ENCODE measurements around the gene DVL1. TPM values are rescaled to one million over a fixed set of nuclear protein-coding genes. Genes with fewer than 3 reads are reported as not detected.

DVL1 gene
- total RNA-seq, 1 donor from 2014 or later: 70.7 TPM

DNA sequence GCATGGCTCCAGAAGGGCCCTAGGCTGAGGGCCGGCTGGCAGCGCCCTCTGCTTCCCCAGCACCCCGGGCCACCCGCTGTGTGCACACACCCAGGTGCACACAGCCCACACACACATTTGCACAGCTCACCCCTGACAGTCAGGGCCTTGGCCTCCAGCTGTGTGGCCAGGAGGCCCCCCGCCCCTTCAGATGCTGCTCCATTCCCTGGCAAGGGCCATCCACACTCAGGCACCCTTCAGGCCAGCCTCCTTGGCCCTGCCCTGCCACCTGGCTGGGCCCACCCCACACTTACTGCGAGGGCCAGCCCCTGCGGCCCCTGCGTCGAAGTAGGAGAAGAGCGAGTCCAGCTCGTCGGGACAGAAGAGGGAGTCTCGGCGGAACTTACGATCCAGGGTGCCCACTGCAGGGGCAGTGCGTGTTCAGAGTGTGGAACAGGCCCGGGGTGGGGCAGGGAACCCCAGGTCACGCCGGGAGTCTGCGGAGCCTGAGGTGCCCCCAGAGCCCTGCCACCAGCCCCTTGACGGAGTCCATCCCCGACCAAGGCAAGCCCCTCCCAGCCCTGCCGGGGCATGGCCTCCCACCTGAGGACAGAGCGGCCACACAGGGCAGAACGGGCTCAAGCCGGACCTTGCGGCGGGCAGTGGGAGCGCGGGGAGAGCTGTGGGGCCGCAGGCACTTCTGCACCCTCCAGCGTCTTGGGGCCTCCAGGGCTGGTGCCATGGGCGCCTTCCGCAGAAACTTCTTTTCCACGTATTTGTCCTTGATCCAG, 53.9 kb downstream of the DVL1 start:
- no peak for DNase-seq

DNA sequence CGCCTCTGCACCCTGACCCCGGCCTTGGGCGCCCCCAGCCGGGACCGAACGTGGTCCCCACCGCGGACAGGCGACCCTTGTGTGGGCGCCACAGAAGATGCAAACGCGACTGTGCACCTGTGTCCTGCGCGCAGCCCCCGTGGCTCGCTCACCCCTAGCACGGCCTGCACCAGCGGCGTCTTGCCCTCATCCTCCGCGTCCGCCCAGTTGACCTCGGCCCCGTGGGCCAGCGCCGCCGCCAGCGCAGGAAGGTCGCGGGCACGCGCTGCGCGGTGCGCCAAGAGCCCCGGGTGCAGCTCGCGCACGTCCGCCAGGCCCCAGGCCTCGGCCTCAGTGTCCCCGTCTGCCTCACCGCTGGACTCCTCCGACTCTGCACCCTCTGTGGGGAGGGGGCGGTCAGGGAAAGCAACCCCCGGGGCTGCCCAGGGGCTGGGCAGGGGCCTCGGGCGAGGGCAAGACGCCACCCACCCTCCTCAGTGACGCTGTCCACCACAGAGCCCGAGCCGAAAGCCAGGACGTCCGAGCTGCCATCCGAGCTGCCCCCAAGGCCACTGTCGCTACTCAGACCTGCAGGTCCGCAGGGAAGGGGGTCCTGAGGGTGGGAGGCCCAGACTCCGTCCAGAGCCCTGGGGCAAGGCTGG, 54.8 kb downstream of the DVL1 start:
- no peak for DNase-seq

DNA sequence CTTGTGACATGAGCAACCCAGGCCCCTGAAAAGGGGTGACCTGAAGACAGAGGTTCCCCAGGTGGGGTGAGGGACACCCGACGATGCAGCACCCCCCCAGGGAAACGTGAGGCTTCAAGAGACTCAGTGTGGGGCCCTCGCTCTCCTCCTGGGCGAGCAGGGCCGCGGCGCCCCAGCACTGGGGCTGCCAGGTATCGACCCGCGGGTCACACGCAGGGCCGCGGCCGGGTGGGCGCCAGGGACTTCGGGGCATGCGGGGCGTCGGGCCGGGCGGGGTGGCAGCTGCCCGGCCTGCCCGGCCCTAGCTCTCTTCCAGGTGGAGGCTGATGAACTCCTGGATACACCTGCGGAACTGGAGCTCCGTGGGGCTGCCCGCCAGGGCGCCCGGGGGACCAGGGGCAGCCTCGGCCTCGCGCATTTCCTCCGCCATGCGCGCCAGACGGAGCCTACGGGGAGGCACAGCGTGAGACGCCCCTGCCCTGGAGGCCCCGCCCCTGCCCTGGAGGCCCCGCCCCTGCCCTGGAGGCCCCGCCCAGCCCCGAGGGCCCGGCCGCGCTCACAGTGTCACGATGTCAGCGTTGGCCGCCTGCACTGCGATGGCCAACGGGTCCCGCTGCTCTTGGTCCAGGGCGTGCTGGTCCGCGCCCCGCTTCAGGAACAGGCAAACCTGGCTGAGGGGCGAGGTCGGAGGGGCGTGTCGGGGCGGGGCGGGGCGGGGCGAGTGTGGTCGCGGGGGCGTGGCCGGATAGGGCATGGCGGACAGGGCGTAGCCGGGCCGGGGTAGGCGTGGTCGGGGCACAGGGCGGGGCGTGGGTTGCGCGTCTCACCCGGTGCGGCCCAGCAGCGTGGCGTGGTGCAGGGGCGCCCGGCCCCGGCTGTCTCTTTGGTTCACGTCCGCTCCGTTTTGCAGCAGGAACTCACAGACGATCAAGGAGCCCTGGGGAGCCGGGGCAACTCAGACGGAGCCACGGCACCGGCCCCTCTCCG, 55.7 kb downstream of the DVL1 start:
- no peak for DNase-seq

DNA sequence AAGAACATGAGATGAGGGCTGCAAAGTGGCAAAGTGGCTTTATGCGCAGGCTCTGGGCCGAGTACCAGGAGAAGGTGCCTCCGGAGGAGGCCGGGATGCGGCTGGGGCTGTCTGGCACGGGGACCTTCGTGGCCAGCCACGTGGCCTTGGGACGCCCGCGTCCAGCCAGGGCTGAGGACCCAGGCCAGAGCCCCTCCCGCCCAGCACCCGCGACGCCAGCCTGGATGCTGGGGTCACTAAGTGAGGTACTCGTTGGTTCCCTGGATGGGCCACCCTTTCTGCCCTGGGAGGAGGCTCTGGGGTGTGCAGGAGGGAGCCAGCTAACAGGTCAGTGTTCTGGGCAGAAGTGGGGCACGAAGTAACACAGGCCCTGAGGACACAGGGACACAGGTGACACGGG, 56.4 kb downstream of the DVL1 start:
- DNase-seq: no peak

DNA sequence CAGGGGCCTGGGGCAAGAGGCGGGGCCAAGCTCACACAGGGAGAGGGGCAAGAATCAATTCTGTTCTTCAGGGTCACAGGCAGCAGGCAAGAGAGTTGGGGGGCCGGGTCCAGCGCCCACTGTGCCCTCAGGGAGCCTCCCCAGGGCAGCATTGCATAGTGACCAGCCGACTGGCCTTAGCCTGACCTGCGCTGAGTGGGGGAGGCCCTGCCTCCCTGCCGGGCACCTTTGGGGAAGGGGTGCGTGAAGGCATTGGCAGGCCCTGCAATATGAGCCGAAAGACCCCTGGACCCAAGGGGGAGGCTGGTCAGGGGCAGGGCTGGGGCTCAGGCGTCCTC, 56.8 kb downstream of the DVL1 start:
- DNase-seq: no peak

DNA sequence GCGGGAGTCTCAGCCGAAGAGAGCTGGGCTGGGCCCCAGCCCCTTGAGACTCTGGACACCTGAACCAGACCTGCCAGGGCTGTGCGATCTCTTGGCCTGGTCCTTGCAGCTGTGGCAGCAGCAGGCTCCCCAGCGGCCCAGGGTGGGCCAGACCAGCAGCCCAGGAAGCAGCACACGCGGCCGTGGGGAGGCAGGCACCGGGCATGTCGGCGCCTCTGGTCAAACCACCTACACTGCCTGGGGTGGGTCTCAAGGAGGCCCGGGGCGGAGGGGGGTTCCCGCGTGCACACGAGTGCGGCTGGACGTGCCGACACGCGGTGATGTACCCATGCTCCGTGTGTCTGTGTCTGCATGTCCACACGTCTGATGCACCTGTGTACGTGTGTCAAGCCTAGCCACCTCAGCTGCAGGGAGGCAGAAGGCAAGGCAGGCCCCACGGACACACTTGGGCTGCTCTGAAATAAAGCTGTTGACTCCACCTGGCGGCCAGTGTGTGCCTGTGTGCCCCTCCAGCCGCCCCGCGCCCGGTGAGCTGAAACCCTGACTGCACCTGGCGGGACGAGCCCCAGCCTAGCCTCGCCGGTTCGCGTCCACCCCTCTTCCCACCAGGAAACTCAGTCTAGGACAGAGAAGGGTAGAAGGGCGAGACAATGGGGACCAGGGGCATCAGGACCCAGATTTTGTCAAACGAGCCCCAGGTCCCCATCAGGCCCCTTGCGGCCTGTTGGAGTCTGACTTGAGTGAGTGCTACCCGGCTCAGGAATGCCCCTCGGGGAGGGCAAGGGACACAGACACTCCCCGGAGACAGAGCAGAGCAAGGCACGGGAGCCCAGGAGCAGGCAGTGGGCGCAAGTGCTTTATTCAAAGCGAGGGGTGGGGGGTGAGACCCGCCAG, 57.4 kb downstream of the DVL1 start:
- DNase-seq: peak; percentile 32

DNA sequence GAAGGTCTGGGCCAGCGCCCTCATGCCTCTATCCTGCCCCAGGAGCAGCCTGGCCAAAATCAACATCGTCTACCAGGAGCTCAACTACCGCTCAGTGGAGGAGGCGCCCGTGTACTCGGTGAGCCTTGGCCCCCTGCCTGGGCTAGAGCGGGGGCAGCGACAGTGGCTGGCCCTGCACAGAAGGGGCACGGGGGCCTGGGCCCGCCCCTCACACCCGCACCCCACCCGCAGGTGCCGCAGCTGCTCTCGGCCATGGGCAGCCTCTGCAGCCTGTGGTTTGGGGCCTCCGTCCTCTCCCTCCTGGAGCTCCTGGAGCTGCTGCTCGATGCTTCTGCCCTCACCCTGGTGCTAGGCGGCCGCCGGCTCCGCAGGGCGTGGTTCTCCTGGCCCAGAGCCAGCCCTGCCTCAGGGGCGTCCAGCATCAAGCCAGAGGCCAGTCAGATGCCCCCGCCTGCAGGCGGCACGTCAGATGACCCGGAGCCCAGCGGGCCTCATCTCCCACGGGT, 58.1 kb downstream of the DVL1 start:
- no peak for DNase-seq

DNA sequence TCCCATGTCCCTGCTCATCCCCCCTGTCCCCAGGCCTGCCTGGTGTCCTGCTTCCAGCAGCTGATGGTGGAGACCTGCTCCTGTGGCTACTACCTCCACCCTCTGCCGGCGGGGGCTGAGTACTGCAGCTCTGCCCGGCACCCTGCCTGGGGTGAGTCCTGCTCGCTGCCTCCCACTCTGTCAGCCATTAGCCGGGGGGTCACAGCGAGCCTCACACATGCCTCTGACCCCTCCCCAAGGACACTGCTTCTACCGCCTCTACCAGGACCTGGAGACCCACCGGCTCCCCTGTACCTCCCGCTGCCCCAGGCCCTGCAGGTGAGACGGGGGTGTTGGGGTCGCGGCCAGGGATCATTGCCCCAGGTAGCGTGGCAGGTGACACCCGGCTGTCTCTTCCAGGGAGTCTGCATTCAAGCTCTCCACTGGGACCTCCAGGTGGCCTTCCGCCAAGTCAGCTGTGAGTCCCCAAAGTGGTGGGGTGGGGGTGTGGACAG, 58.9 kb downstream of the DVL1 start:
- no peak for DNase-seq

DNA sequence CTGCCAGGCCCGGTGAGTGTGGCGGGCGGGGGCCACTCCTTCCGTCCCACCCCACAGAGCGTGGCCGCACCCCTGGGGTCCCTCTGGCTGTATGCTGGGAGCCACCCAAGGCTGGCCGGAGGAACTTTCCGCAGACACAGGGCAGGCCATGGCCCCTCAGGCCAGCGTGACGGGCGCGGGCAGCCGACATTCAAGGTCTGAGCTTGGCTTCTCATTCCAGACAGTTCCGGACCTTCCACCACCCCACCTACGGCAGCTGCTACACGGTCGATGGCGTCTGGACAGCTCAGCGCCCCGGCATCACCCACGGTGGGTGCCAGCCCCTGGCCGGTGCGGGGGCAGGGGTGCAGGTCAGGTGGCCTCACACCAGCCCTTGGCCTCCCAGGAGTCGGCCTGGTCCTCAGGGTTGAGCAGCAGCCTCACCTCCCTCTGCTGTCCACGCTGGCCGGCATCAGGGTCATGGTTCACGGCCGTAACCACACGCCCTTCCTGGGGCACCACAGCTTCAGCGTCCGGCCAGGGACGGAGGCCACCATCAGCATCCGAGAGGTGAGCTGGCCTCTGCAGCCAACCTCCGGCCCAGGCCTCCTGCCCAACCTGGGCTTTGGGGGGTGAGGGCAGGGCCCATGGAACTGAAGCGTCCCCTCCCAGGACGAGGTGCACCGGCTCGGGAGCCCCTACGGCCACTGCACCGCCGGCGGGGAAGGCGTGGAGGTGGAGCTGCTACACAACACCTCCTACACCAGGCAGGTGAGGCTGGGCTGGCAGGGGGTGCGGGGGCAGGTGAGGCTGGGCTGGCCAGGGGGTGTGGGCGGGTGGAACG, 61.7 kb downstream of the DVL1 start:
- no peak for DNase-seq

DNA sequence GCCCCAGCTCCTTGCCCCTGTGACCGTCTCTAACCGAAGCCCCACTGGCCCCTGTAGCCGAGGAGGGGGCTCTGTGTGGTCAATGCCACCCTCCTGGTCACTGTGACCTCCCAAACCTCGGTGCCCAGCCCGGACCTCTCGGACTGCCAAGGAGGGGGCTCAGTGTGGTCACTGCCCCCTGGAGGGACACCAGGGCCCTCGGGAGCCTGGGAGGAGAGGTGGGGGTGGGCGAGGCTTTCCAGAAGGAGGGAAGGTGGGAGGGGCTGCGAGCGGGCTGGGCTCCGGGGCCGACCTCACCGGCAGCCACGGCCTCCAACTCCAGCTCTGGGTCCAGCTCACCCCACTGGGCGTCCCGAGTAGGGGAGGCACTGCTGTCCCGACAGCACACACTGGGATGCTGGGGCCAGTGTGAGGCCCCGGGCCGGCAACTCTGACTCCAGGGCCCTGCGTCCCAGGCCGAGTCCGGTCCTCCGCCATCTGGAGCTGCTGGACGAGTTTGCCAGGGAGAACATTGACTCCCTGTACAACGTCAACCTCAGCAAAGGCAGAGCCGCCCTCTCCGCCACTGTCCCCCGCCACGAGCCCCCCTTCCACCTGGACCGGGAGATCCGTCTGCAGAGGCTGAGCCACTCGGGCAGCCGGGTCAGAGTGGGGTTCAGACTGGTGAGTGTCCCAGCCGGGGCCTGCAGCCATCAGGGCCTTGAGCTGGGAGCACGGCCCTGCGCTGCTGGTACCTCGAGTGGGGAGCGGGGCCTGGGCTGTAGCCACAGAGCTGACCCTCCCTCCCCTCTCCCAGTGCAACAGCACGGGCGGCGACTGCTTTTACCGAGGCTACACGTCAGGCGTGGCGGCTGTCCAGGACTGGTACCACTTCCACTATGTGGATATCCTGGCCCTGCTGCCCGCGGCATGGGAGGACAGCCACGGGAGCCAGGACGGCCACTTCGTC, 62.6 kb downstream of the DVL1 start:
- DNase-seq: no peak

DNA sequence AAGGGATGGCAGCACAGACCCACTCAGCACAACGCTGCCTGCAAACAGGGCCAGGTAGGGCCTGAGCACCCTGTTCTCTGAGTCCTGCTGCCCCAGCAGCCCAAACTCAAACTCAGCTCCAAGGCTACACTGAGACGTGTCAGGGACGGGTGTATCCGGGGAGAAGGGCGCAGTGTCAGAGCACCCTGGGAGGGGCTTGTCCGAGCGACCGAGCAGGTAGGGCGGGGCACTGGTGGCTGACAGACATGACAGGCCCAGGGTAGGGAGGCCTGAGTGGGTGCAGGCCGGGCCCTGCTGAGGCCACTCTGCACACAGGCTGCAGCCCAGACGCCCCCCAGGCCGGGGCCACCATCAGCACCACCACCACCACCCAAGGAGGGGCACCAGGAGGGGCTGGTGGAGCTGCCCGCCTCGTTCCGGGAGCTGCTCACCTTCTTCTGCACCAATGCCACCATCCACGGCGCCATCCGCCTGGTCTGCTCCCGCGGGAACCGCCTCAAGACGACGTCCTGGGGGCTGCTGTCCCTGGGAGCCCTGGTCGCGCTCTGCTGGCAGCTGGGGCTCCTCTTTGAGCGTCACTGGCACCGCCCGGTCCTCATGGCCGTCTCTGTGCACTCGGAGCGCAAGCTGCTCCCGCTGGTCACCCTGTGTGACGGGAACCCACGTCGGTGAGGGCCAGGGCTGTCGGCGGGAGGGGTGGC, 63.5 kb downstream of the DVL1 start:
- DNase-seq: no peak

Small RNAs within 50 kb of the gene (small RNA-seq; reads per million reads assigned to genes)
- not detected for gene MIR6726

Other genes starting within 250 kb of the DVL1 start
- 5.5 TPM for gene C1orf159, start 233.3 kb downstream of the DVL1 start, total RNA-seq
- gene TTLL10, start 175.5 kb downstream of the DVL1 start, total RNA-seq: not detected
- not detected for gene TNFRSF18, start 142.8 kb downstream of the DVL1 start, total RNA-seq
- gene TNFRSF4, start 135.3 kb downstream of the DVL1 start, total RNA-seq: not detected
- 18.4 TPM for gene SDF4, start 117.4 kb downstream of the DVL1 start, total RNA-seq
- gene B3GALT6, start 117.2 kb downstream of the DVL1 start, total RNA-seq: 27.1 TPM
- gene C1QTNF12, start 102.7 kb downstream of the DVL1 start, total RNA-seq: not detected
- 39.6 TPM for gene UBE2J2, start 75.6 kb downstream of the DVL1 start, total RNA-seq
- 2.2 TPM for gene SCNN1D, start 69.0 kb downstream of the DVL1 start, total RNA-seq
- 51.3 TPM for gene ACAP3, start 41.5 kb downstream of the DVL1 start, total RNA-seq
- 8.0 TPM for gene PUSL1, start 40.8 kb downstream of the DVL1 start, total RNA-seq
- 28.2 TPM for gene INTS11, start 24.8 kb downstream of the DVL1 start, total RNA-seq
- gene CPTP, start 24.6 kb downstream of the DVL1 start, total RNA-seq: 12.3 TPM
- 0.31 TPM for gene TAS1R3, start 18.1 kb downstream of the DVL1 start, total RNA-seq
- 11.5 TPM for gene MXRA8, start 9.1 kb upstream of the DVL1 start, total RNA-seq
- gene AURKAIP1, start 25.8 kb upstream of the DVL1 start, total RNA-seq: 26.2 TPM
- 116 TPM for gene CCNL2, start 49.9 kb upstream of the DVL1 start, total RNA-seq
- gene MRPL20, start 57.9 kb upstream of the DVL1 start, total RNA-seq: 50.4 TPM
- gene ANKRD65, start 71.9 kb upstream of the DVL1 start, total RNA-seq: 1.4 TPM
- gene VWA1, start 86.3 kb upstream of the DVL1 start, total RNA-seq: 4.1 TPM
- gene ATAD3C, start 100.3 kb upstream of the DVL1 start, total RNA-seq: 0.62 TPM
- 11.7 TPM for gene ATAD3B, start 122.3 kb upstream of the DVL1 start, total RNA-seq
- gene ATAD3A, start 162.7 kb upstream of the DVL1 start, total RNA-seq: 7.3 TPM
- gene TMEM240, start 191.2 kb upstream of the DVL1 start, total RNA-seq: 18.1 TPM
- gene SSU72, start 225.4 kb upstream of the DVL1 start, total RNA-seq: 32.9 TPM

All from occipital lobe (tissue), 3 donors.